Endothelial cell of umbilical vein (primary cell): Measurements from ENCODE around the gene TXNRD2.

Experiments used
- EZH2 ChIP-seq: IDR thresholded peaks from 2 replicates; pipeline ENCODE4 v1.6.1; 2012; ENCODE audit warnings: borderline replicate concordance, low read depth, mild to moderate bottlenecking, moderate library complexity, low read length, inconsistent platforms; ENCODE audit not compliant: severe bottlenecking
- FOS ChIP-seq: IDR thresholded peaks from 2 replicates; pipeline ENCODE4 v1.6.1; 2011; ENCODE audit warnings: mild to moderate bottlenecking, low read length, moderate library complexity, borderline replicate concordance; ENCODE audit not compliant: insufficient read depth
- MYC ChIP-seq: IDR thresholded peaks from one replicate; pipeline ENCODE4 v1.6.1; 2011; ENCODE audit warnings: mild to moderate bottlenecking, low read depth, low read length
- POLR2A ChIP-seq: IDR thresholded peaks from 2 replicates; pipeline ENCODE4 v1.6.1; 2012; ENCODE audit warnings: low read depth, mild to moderate bottlenecking, control low read depth, low read length
- POLR2AphosphoS5 ChIP-seq: IDR thresholded peaks from 2 replicates; pipeline ENCODE4 v1.6.1; 2012; ENCODE audit warnings: low read depth, mild to moderate bottlenecking, control low read depth, low read length, moderate library complexity; ENCODE audit not compliant: insufficient read depth
- TF ChIP-seq, protein P1 (sequence below), 2 donors: IDR thresholded peaks; 1 replicate in 1 of 2; 2 replicates in 1 of 2; pipeline ENCODE4 v1.5.1; 2011; ENCODE audit warnings: low read length in 2 of 2, mild to moderate bottlenecking in 2 of 2, moderate library complexity in 2 of 2, control low read depth in 1 of 2, inconsistent platforms in 1 of 2, low read depth in 1 of 2; ENCODE audit not compliant: insufficient read depth in 1 of 2; ENCODE audit errors: extremely low read depth in 1 of 2

GRCh38 chr22:19983741-19984140 is 42.1 kb upstream of the TXNRD2 start:
- TF ChIP-seq POLR2A, result no peak
- TF ChIP-seq MYC, result no peak
- TF ChIP-seq FOS, result no peak
- TF ChIP-seq POLR2AphosphoS5, result no peak
- TF ChIP-seq EZH2, result no peak
- TF ChIP-seq, protein P1, sequence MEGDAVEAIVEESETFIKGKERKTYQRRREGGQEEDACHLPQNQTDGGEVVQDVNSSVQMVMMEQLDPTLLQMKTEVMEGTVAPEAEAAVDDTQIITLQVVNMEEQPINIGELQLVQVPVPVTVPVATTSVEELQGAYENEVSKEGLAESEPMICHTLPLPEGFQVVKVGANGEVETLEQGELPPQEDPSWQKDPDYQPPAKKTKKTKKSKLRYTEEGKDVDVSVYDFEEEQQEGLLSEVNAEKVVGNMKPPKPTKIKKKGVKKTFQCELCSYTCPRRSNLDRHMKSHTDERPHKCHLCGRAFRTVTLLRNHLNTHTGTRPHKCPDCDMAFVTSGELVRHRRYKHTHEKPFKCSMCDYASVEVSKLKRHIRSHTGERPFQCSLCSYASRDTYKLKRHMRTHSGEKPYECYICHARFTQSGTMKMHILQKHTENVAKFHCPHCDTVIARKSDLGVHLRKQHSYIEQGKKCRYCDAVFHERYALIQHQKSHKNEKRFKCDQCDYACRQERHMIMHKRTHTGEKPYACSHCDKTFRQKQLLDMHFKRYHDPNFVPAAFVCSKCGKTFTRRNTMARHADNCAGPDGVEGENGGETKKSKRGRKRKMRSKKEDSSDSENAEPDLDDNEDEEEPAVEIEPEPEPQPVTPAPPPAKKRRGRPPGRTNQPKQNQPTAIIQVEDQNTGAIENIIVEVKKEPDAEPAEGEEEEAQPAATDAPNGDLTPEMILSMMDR (IDR thresholded peaks at IDR 0.05; ENCODE audit: extremely low read depth in 1 of 2, insufficient read depth in 1 of 2, low read depth in 1 of 2, low read length in 2 of 2), result no peak
